Liver (tissue), 2 donors: ENCODE results near the gene PODN.

Experiments used
- YY1 ChIP-seq: IDR thresholded peaks from 2 replicates; pipeline ENCODE4 v1.6.1; 2016; ENCODE audit warnings: antibody characterized with exemption, mild to moderate bottlenecking
- TF ChIP-seq, protein P1 (sequence below): fragments of 150-350 bp; IDR thresholded peaks from 2 replicates; pipeline ENCODE4 v1.5.1; 2017; ENCODE audit warnings: improper control_type of control experiment, low read depth, low read length; ENCODE audit not compliant: missing input control
- donor health status: healthy.

DNA sequence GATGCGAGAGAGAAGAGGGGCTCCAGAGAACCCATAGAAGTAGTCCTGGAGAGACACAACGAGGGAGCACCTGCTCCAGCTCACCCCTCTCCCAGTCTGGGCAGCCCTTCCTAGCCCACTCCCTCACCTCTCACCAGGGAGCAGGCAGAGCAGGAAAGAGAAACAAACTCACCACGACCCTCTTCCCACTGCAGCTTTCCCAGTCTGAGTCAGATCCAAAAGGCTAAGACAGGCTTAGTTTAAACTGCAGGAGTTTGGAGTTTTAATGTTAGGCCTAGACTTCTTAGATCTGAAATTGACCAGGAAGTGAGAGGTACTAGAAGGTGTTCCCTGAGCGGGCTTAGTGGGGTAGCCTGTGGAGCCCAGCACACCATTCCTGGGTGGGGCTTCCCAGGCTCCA is 50.8 kb downstream of the PODN start:
- TF ChIP-seq, protein P1, sequence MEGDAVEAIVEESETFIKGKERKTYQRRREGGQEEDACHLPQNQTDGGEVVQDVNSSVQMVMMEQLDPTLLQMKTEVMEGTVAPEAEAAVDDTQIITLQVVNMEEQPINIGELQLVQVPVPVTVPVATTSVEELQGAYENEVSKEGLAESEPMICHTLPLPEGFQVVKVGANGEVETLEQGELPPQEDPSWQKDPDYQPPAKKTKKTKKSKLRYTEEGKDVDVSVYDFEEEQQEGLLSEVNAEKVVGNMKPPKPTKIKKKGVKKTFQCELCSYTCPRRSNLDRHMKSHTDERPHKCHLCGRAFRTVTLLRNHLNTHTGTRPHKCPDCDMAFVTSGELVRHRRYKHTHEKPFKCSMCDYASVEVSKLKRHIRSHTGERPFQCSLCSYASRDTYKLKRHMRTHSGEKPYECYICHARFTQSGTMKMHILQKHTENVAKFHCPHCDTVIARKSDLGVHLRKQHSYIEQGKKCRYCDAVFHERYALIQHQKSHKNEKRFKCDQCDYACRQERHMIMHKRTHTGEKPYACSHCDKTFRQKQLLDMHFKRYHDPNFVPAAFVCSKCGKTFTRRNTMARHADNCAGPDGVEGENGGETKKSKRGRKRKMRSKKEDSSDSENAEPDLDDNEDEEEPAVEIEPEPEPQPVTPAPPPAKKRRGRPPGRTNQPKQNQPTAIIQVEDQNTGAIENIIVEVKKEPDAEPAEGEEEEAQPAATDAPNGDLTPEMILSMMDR = no peak
- no peak for TF ChIP-seq YY1
